HG03565 (cell line): Measurements from ENCODE around the gene EMILIN3.

Experiments used
- ATAC-seq: cut with Tn5 transposase; IDR thresholded peaks from one replicate; pipeline ENCODE4 v1.9.1; 2021; ENCODE audit warnings: mild to moderate bottlenecking, moderate library complexity; ENCODE audit not compliant: unreplicated experiment

EMILIN3 gene, protein sequence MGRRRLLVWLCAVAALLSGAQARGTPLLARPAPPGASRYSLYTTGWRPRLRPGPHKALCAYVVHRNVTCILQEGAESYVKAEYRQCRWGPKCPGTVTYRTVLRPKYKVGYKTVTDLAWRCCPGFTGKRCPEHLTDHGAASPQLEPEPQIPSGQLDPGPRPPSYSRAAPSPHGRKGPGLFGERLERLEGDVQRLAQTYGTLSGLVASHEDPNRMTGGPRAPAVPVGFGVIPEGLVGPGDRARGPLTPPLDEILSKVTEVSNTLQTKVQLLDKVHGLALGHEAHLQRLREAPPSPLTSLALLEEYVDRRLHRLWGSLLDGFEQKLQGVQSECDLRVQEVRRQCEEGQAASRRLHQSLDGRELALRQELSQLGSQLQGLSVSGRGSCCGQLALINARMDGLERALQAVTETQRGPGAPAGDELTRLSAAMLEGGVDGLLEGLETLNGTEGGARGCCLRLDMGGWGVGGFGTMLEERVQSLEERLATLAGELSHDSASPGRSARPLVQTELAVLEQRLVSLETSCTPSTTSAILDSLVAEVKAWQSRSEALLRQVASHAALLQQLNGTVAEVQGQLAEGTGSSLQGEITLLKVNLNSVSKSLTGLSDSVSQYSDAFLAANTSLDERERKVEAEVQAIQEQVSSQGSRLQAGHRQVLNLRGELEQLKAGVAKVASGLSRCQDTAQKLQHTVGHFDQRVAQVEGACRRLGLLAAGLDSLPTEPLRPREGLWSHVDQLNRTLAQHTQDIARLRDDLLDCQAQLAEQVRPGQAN

DNA sequence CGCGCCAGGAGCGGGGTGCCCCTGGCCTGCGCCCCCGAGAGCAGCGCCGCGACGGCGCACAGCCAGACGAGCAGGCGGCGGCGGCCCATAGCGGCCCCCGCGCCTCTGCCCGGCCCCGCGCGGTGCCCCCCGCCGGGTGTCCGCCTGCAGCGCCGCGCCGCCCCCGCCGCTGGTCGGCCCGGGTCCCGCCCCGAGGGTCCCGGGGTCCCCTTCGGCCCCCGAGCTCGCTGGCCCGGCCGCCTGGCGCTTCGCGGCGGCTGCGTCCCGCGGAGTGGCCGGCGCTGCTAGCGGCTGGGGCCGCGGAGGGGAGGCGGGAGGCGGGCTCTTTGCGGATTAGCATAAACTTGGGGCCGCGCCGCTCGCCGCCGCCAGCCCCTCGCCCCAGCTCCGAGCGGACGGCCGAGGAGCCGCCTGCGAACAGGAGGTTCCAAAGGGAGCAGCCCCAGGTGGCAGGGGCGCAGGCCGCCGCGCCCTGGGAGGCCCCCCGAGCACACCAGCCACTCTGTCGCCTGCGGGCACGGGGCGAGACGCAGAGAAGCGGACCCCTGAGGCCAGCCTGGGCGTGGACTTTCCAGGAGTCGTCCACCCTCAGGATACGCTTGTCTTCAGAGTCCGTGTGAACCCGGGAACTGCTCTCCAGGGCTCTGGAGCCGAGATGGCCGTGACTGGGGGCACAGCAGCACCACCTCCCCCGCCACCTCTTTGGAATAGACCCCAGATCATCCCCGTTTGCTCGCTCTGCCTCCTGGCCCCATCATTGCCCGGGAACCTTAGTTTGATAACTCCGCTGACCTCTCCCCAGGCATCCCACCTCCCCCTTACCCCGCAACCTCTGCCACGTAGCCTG, at the start of gene EMILIN3:
EMILIN3 (minus strand) TSS at position 273 of the 847 bp plus-strand sequence; CDS start at position 89, 184 bp downstream.
- ATAC-seq: no peak

DNA sequence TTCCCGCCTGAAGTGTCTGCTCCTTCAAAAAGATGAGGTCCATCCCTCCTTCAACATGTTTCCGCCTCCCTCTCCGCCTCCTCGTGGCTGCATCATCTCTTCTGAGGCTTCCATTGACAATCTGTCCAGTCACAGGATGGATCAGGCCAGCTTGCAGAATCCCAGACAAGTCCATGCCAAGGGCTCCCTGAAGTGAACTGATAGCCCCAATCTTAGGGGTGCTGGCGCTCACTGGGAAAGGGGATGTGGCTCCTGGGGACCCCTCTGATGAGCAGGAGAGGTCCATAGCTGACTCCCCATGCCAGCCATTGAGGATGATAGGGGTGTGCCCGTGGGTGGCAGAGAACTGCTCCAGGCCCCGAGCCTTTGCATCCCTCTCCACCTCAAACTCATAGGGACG, 48.6 kb upstream of the EMILIN3 start:
- ATAC-seq: no peak

DNA sequence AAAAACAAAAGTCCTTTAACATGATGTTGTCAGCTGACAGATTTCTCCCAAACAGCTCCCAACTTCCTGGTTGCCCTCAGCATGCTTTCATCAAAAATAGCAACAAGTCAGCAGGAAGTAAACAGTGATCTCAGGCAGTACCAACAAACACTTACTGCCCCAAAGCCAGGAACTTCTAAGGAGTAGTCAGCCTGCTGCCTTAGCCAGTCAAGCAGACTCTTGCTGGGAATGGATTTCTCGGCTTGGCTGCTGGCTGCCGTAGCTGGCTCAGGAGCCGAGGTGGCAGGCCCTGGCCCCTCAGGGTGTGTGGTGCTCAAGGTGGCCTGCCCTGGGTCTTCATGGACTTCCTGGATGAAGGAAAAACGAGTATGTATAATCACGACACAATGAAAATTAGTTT, 46.6 kb upstream of the EMILIN3 start:
- no peak for ATAC-seq

DNA sequence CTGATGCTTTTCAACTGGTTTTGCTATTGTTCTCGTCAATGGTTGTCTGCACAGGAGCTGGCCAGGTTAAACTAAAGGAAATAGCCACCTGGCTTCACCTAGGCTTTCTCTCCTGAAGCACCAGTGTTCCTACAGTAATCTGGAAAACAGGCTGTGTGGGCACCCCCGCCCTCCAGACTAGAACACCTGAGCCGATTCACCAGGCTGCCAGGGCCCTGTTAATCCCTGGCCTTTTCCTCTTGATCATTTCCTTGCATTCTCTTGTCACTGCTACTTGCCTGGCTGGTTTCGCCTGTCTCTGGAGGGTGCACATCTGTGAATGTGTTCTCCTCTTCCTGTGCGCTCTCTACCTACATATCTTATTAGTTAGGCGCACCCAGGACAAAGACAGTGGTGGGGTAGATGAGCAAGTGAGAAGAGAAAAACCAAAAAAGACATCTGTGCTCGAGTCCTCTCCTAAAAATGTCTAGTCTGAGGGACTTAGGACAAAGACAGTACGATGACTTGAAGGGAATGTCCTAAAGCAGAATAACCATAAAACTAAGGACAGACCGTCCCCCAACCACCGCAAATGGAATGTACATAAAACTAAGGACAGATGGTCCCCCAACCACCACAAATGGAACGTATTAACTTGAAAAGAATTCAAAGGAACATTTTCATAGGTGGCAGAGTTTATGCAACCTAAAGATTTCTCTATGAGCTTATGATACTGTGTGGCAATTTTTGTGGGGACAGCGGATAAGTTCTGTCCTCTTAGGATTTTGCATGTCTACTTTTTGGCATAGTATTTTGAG, 45.9 kb upstream of the EMILIN3 start:
- no peak for ATAC-seq

- ATAC-seq: no peak
Observed at GRCh38 chr20:41411391-41411847, 44.8 kb upstream of the EMILIN3 start.

DNA sequence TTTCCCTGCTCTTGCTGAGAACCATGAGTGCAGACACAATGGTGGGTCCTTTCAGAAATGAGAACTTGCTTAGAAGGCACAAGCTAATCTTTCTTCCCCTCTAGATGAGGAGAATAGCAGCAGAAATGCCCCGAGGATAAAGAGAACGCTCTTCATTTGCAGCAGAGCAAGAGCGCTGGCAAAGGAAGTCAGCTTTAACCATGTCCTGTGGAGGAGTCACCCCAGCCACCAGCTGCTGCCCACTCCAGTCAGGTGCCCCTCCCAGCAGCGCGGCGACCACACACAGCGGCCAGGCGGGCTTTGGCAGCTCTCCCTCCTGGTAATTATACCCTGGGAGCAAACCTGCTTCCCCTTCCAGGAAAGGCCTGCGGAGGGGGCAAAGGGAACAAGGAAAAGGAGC, 42.4 kb upstream of the EMILIN3 start:
- ATAC-seq: no peak

- no peak for ATAC-seq
Observed at GRCh38 chr20:41408156-41408794, 41.7 kb upstream of the EMILIN3 start.

GRCh38 chr20:41407607-41408006, 41.0 kb upstream of the EMILIN3 start:
- no peak for ATAC-seq

DNA sequence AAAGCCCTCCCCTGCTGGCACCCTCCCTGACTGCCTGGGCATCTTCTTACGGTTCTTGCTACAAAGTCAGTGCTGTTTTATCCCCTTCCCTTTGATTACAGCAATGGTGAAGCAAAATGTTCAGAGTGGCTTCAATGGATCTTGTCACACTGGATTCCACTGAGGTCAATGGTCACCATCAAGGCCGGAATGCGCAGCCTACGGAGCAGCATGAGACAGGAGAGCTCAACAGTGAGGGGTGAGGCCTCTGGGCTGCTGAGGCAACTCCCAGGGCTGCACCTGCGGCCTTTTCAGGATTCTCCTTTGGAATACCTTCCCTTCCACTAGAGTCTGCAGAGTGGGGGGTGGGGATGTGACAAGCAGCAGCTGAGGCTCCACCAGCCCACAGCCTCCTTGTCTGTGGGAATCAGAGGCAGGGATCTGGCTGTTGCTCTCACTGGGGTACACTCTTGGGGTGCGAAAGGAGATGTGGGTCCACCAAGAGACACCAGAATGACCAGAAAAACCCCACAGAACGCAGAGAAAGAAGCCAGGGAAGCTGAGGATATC, 40.4 kb upstream of the EMILIN3 start:
- ATAC-seq: no peak

- ATAC-seq: no peak
Observed at GRCh38 chr20:41406353-41406752, 39.7 kb upstream of the EMILIN3 start.

DNA sequence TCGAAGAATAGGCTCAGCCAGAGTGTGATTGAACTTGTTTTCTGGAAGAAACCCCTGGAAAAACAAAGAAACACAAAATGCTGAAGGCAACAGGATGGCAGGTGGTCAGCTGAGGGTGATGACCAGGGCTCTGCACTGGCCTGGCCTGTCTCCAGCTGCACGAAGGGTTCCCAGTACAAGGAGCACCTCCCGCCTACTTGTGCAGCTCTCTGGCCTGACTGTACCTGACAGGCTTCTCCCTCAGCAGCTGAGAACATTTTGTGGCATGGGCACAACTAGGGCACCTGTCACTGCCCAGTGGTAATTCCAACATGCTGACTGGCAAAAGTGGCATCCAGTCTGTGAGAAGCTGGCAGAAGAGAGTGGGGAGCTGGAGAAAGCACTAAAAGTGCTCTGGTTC, 38.8 kb upstream of the EMILIN3 start:
- no peak for ATAC-seq

DNA sequence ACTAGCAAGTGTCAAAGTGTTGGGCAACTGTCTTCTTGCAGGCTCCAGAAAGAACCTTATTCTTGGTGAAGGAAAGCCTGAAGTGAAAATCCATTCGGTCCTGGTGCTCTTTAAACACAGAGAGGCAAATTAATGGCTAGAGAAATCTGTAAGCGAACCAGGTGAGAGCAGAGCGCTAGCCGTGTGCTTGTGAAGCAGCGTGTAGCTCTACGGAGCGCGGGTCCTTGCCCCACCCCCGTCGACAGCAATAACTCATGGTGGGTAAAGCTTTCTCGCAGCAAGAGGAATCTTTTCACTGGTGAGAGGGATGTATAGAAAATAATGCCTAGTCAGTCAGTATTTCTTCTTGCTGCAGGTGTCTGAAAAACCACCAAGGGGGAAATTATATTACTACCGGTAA, 37.0 kb upstream of the EMILIN3 start:
- no peak for ATAC-seq

GRCh38 chr20:41398408-41398807, 31.8 kb upstream of the EMILIN3 start:
- no peak for ATAC-seq

DNA sequence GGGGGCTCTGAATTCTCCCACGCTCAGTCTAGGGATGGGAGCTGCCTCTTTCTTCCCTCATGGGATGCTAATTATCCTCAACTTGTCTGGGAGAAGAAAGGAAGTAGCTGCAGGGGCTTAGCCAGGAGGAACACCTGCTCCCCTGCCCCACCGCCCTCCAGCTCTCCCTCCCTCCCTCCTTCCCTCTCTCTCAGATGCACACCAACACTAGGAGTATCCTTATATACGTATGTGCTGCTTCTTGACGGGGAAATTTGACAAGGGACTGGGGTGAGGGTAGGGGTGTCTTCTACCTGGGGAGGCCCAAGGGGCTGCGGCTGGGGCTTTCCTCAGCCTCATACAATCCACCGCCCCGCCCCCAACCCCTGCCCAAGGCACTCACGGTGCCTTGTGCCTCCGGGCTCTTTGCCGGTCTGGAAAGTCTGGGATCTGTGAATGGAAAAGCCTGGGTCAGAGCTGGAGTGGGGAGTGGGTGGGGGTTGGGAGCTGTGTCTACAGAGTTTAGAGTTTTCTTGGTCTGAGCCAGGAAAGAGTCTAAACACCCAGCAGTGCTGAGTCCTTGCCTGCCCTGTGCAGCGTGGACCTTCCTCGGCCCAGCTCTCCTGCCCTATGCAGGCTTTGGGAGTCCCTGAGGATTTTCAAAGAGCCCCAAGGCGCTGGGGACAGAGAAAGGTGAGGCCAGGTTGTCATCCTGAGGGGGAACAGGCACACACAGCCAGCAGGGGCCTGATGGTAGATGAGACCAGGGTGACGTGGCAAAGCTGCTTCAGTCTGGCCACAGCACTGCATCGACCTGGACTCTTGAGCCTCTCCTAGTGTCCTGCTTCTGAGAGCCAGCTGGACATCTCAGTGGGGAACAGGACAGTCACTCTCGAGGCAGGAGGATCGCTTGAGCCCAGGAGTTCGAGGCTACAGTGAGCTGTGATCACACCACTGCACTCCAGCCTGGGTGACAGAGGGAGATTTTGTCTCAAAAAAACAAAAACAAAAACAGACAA, 29.3 kb upstream of the EMILIN3 start:
- ATAC-seq: no peak

GRCh38 chr20:41394931-41395666, 28.5 kb upstream of the EMILIN3 start:
- no peak for ATAC-seq

DNA sequence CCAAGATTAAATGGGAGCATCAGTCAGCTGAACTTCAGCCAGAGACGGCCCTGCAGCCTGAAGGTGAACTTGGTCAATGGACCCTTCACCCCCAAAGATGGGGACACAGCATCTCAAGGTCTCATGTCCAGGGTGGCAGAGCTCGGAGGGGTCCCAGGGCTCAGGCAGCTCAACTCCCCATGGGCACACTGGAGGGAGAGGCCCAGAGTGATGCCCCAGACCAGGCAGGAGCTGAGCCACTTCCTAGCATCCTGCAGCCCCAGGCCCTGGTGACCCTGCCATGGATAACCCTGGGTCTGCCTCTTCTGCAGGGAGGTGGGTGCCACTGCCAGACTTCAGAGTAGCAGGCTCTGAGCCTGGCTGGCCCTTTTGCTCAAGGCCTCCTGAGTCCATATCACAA, 27.5 kb upstream of the EMILIN3 start:
- ATAC-seq: no peak

DNA sequence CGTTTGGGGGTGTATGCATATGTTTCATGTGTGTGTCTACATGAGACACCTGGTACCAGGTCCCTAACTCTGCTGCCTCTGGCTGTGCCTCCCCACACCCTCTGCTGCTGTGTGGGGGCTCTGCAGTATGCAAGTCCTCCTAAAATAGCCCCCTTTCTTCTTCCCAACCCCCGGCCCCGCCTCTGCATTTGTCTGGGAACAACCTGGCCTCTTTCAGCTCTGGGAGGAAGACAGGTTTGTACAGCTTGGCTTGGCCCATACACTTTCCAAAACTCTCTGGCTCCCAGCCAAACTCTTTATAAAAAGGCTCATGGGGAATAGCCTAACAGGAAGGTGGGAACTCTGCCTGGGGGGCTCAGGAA, 27.1 kb upstream of the EMILIN3 start:
- ATAC-seq: no peak
